Measurements from ENCODE around the gene FGF3.

The FGF3 gene

GRCh38 chr11:69821511-69822040, 2.4 kb upstream of the FGF3 start:
- no peaks in the 10 kb centered on the region for H3K36me3 ChIP-seq (ENCODE audit: control insufficient read depth in 1 of 2, insufficient read depth in 2 of 2, low read length in 2 of 2)
- no peaks in the 10 kb centered on the region for H3K9me3 ChIP-seq (ENCODE audit: control insufficient read depth in 1 of 2, low read length in 2 of 2)
- no peak overlapping the region for H3K27ac ChIP-seq (ENCODE audit: low read length)
- H3K27me3 ChIP-seq (ENCODE audit: low read depth, low read length): peaks cover 14% of the 10 kb centered on the region
- peaks cover 0 to 13% of the 10 kb centered on the region in 2 donors for H3K4me1 ChIP-seq (ENCODE audit: control insufficient read depth in 1 of 2, insufficient read depth in 2 of 2, low read length in 2 of 2)
- H3K4me3 ChIP-seq (ENCODE audit: low read depth in 1 of 2, low read length in 2 of 2): no peak overlapping the region

GRCh38 chr11:69820441-69820840, 1.2 kb upstream of the FGF3 start:
- peaks cover 0 to 13% of the 10 kb centered on the region in 2 donors for H3K4me1 ChIP-seq (ENCODE audit: control insufficient read depth in 1 of 2, insufficient read depth in 2 of 2, low read length in 2 of 2)
- H3K27ac ChIP-seq (ENCODE audit: low read length): no peak overlapping the region
- no peaks in the 10 kb centered on the region for H3K9me3 ChIP-seq (ENCODE audit: control insufficient read depth in 1 of 2, low read length in 2 of 2)
- no peaks in the 10 kb centered on the region for H3K36me3 ChIP-seq (ENCODE audit: control insufficient read depth in 1 of 2, insufficient read depth in 2 of 2, low read length in 2 of 2)
- H3K27me3 ChIP-seq (ENCODE audit: low read depth, low read length): peaks cover 16% of the 10 kb centered on the region
- H3K4me3 ChIP-seq (ENCODE audit: low read depth in 1 of 2, low read length in 2 of 2): no peak overlapping the region

- Histone ChIP-seq H3K9me3 (ENCODE audit: control insufficient read depth in 1 of 2, low read length in 2 of 2) (no peaks in the 10 kb centered on the region), H3K27me3 (ENCODE audit: low read depth, low read length) (peaks cover 16% of the 10 kb centered on the region), H3K36me3 (ENCODE audit: control insufficient read depth in 1 of 2, insufficient read depth in 2 of 2, low read length in 2 of 2) (no peaks in the 10 kb centered on the region), H3K4me1 (ENCODE audit: control insufficient read depth in 1 of 2, insufficient read depth in 2 of 2, low read length in 2 of 2) (peaks cover 0 to 13% of the 10 kb centered on the region in 2 donors), H3K27ac (ENCODE audit: low read length) (no peak overlapping the region), H3K4me3 (ENCODE audit: low read depth in 1 of 2, low read length in 2 of 2) (no peak overlapping the region)
Observed at GRCh38 chr11:69819541-69820070, 390 bp upstream of the FGF3 start.

- Histone ChIP-seq H3K9me3 (ENCODE audit: control insufficient read depth in 1 of 2, low read length in 2 of 2) (no peaks in the 10 kb centered on the region), H3K27me3 (ENCODE audit: low read depth, low read length) (peaks cover 16% of the 10 kb centered on the region), H3K27ac (ENCODE audit: low read length) (no peak overlapping the region), H3K4me1 (ENCODE audit: control insufficient read depth in 1 of 2, insufficient read depth in 2 of 2, low read length in 2 of 2) (peaks cover 0 to 13% of the 10 kb centered on the region in 2 donors), H3K4me3 (ENCODE audit: low read depth in 1 of 2, low read length in 2 of 2) (no peak overlapping the region), H3K36me3 (ENCODE audit: control insufficient read depth in 1 of 2, insufficient read depth in 2 of 2, low read length in 2 of 2) (no peaks in the 10 kb centered on the region)
Observed at GRCh38 chr11:69818231-69818602, 999 bp downstream of the FGF3 start.

GRCh38 chr11:69817265-69818230, 1.7 kb downstream of the FGF3 start:
- H3K4me1 ChIP-seq (ENCODE audit: control insufficient read depth in 1 of 2, insufficient read depth in 2 of 2, low read length in 2 of 2): peaks cover 0 to 13% of the 10 kb centered on the region in 2 donors
- H3K4me3 ChIP-seq (ENCODE audit: low read depth in 1 of 2, low read length in 2 of 2): no peak overlapping the region
- peaks cover 16% of the 10 kb centered on the region for H3K27me3 ChIP-seq (ENCODE audit: low read depth, low read length)
- H3K36me3 ChIP-seq (ENCODE audit: control insufficient read depth in 1 of 2, insufficient read depth in 2 of 2, low read length in 2 of 2): no peaks in the 10 kb centered on the region
- no peak overlapping the region for H3K27ac ChIP-seq (ENCODE audit: low read length)
- no peaks in the 10 kb centered on the region for H3K9me3 ChIP-seq (ENCODE audit: control insufficient read depth in 1 of 2, low read length in 2 of 2)

GRCh38 chr11:69816671-69817070, 2.5 kb downstream of the FGF3 start:
- H3K27ac ChIP-seq (ENCODE audit: low read length): no peak overlapping the region
- H3K4me1 ChIP-seq (ENCODE audit: control insufficient read depth in 1 of 2, insufficient read depth in 2 of 2, low read length in 2 of 2): peaks cover 0 to 13% of the 10 kb centered on the region in 2 donors
- no peaks in the 10 kb centered on the region for H3K36me3 ChIP-seq (ENCODE audit: control insufficient read depth in 1 of 2, insufficient read depth in 2 of 2, low read length in 2 of 2)
- no peaks in the 10 kb centered on the region for H3K9me3 ChIP-seq (ENCODE audit: control insufficient read depth in 1 of 2, low read length in 2 of 2)
- H3K27me3 ChIP-seq (ENCODE audit: low read depth, low read length): peaks cover 16% of the 10 kb centered on the region
- no peak overlapping the region for H3K4me3 ChIP-seq (ENCODE audit: low read depth in 1 of 2, low read length in 2 of 2)

- H3K4me1 ChIP-seq (ENCODE audit: control insufficient read depth in 1 of 2, insufficient read depth in 2 of 2, low read length in 2 of 2): peaks cover 0 to 13% of the 10 kb centered on the region in 2 donors
- H3K4me3 ChIP-seq (ENCODE audit: low read depth in 1 of 2, low read length in 2 of 2): no peak overlapping the region
- H3K27me3 ChIP-seq (ENCODE audit: low read depth, low read length): peaks cover 16% of the 10 kb centered on the region
- H3K36me3 ChIP-seq (ENCODE audit: control insufficient read depth in 1 of 2, insufficient read depth in 2 of 2, low read length in 2 of 2): no peaks in the 10 kb centered on the region
- no peak overlapping the region for H3K27ac ChIP-seq (ENCODE audit: low read length)
- H3K9me3 ChIP-seq (ENCODE audit: control insufficient read depth in 1 of 2, low read length in 2 of 2): no peaks in the 10 kb centered on the region
Observed at GRCh38 chr11:69815973-69816372, 3.2 kb downstream of the FGF3 start.

- Histone ChIP-seq H3K36me3 (ENCODE audit: control insufficient read depth in 1 of 2, insufficient read depth in 2 of 2, low read length in 2 of 2) (no peaks in the 10 kb centered on the region), H3K27ac (ENCODE audit: low read length) (no peak overlapping the region), H3K4me3 (ENCODE audit: low read depth in 1 of 2, low read length in 2 of 2) (no peak overlapping the region), H3K9me3 (ENCODE audit: control insufficient read depth in 1 of 2, low read length in 2 of 2) (no peaks in the 10 kb centered on the region), H3K27me3 (ENCODE audit: low read depth, low read length) (peaks cover 5% of the 10 kb centered on the region), H3K4me1 (ENCODE audit: control insufficient read depth in 1 of 2, insufficient read depth in 2 of 2, low read length in 2 of 2) (peaks cover 0 to 13% of the 10 kb centered on the region in 2 donors)
Observed at GRCh38 chr11:69814902-69815301, 4.3 kb downstream of the FGF3 start.

GRCh38 chr11:69814411-69814810, 4.8 kb downstream of the FGF3 start:
- Histone ChIP-seq H3K4me3 (ENCODE audit: low read depth in 1 of 2, low read length in 2 of 2) (no peak overlapping the region), H3K27me3 (ENCODE audit: low read depth, low read length) (peaks cover 4% of the 10 kb centered on the region), H3K9me3 (ENCODE audit: control insufficient read depth in 1 of 2, low read length in 2 of 2) (no peaks in the 10 kb centered on the region), H3K27ac (ENCODE audit: low read length) (no peak overlapping the region), H3K36me3 (ENCODE audit: control insufficient read depth in 1 of 2, insufficient read depth in 2 of 2, low read length in 2 of 2) (no peaks in the 10 kb centered on the region), H3K4me1 (ENCODE audit: control insufficient read depth in 1 of 2, insufficient read depth in 2 of 2, low read length in 2 of 2) (peaks cover 0 to 13% of the 10 kb centered on the region in 2 donors)

GRCh38 chr11:69813839-69814238, 5.4 kb downstream of the FGF3 start:
- Histone ChIP-seq H3K4me3 (ENCODE audit: low read depth in 1 of 2, low read length in 2 of 2) (no peak overlapping the region), H3K36me3 (ENCODE audit: control insufficient read depth in 1 of 2, insufficient read depth in 2 of 2, low read length in 2 of 2) (no peaks in the 10 kb centered on the region), H3K27ac (ENCODE audit: low read length) (no peak overlapping the region), H3K4me1 (ENCODE audit: control insufficient read depth in 1 of 2, insufficient read depth in 2 of 2, low read length in 2 of 2) (peaks cover 0 to 13% of the 10 kb centered on the region in 2 donors), H3K27me3 (ENCODE audit: low read depth, low read length) (peaks cover 6% of the 10 kb centered on the region), H3K9me3 (ENCODE audit: control insufficient read depth in 1 of 2, low read length in 2 of 2) (no peaks in the 10 kb centered on the region)

- no peaks in the 10 kb centered on the region for H3K9me3 ChIP-seq (ENCODE audit: control insufficient read depth in 1 of 2, low read length in 2 of 2)
- no peak overlapping the region for H3K4me3 ChIP-seq (ENCODE audit: low read depth in 1 of 2, low read length in 2 of 2)
- H3K27me3 ChIP-seq (ENCODE audit: low read depth, low read length): peaks cover 10% of the 10 kb centered on the region
- no peak overlapping the region for H3K27ac ChIP-seq (ENCODE audit: low read length)
- no peaks in the 10 kb centered on the region for H3K36me3 ChIP-seq (ENCODE audit: control insufficient read depth in 1 of 2, insufficient read depth in 2 of 2, low read length in 2 of 2)
- H3K4me1 ChIP-seq (ENCODE audit: control insufficient read depth in 1 of 2, insufficient read depth in 2 of 2, low read length in 2 of 2): peaks cover 0 to 9% of the 10 kb centered on the region in 2 donors
Observed at GRCh38 chr11:69812946-69813345, 6.3 kb downstream of the FGF3 start.
